HEK293T (cell line): Measurements from ENCODE around the gene FRRS1L.

Experiments
- CTCF ChIA-PET: fragments of 350-600 bp; formaldehyde crosslinking; extraction: SDS; loops from one replicate; lab custom pipeline; 2021; ENCODE audit warnings: antibody characterized with exemption, inconsistent platforms; lab: Yijun Ruan, JAX
- POLR2A ChIA-PET: fragments of 350-600 bp; formaldehyde crosslinking; extraction: SDS; loops from one replicate; lab custom pipeline; 2020; ENCODE audit warnings: antibody characterized with exemption, inconsistent platforms; lab: Yijun Ruan, JAX
- DNase-seq: peaks from one replicate; pipeline ENCODE4 v3.0.0; 2012; ENCODE audit warnings: mixed read lengths; ENCODE audit errors: extremely low spot score
- BHLHE40 ChIP-seq: fragments of 450-650 bp; IDR thresholded peaks from 2 replicates; pipeline ENCODE4 v1.6.1; 2016; ENCODE audit warnings: mild to moderate bottlenecking, moderate library complexity, borderline replicate concordance
- FOXK2 ChIP-seq: fragments of 450-650 bp; IDR thresholded peaks from 2 replicates; pipeline ENCODE4 v1.6.1; 2016; ENCODE audit warnings: mild to moderate bottlenecking
- HDGF ChIP-seq: fragments of 450-650 bp; IDR thresholded peaks from 2 replicates; pipeline ENCODE4 v1.6.1; 2017; ENCODE audit warnings: antibody characterized with exemption, borderline replicate concordance
- L3MBTL2 ChIP-seq: fragments of 450-650 bp; conservative IDR thresholded peaks from 2 replicates; pipeline ENCODE4 v1.6.1; 2016; ENCODE audit warnings: mild to moderate bottlenecking
- LEF1 ChIP-seq: fragments of 450-650 bp; IDR thresholded peaks from 2 replicates; pipeline ENCODE4 v1.6.1; 2017; ENCODE audit warnings: mild to moderate bottlenecking, borderline replicate concordance
- NFRKB ChIP-seq: fragments of 450-650 bp; IDR thresholded peaks from 2 replicates; pipeline ENCODE4 v1.6.1; 2016; ENCODE audit warnings: mild to moderate bottlenecking, moderate library complexity
- SP1 ChIP-seq: fragments of 450-650 bp; IDR thresholded peaks from 2 replicates; pipeline ENCODE4 v1.6.1; 2017
- SUZ12 ChIP-seq: fragments of 450-650 bp; IDR thresholded peaks from 2 replicates; pipeline ENCODE4 v1.6.1; 2016; ENCODE audit warnings: mild to moderate bottlenecking
- TARDBP ChIP-seq: fragments of 450-650 bp; IDR thresholded peaks from 2 replicates; pipeline ENCODE4 v1.6.1; 2016
- TF ChIP-seq, protein P1 (sequence below): fragments of 450-650 bp; IDR thresholded peaks from 2 replicates; pipeline ENCODE4 v1.6.1; 2016

Gene FRRS1L

GRCh38 chr9:109083141-109083540, 83.9 kb downstream of the FRRS1L start:
- CTCF ChIA-PET = no interaction called here
- no peak for DNase-seq
- no peak for TF ChIP-seq TARDBP
- no peak for TF ChIP-seq SUZ12
- no peak for TF ChIP-seq BHLHE40
- no peak for TF ChIP-seq NFRKB
- POLR2A ChIA-PET = no interaction called here

DNA sequence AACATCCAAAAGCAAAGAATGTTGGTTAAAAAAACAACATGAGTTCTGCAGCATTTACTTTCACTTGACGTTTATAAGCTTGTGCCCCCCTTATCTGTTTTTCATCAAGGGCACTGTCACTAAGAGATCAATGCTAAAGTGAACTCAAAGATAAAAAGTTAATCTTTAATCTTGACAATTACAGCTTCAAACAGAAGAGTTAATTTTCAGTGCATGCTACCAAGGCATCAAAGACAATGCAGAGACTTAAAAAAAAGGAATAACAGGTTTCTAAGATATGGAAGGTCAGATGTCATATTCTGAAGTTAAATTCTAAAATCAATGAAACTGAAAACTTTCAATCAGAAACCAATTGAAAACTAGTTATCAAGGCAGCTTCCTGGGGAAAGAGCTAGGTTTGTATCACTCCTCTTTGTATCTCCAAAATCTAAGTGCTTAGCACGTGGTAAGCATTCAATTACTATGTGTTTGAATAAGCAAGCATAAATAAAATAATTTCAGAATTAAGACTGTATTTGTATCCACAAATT, 84.9 kb downstream of the FRRS1L start:
- no peak for TF ChIP-seq TARDBP
- no peak for TF ChIP-seq NFRKB
- TF ChIP-seq FOXK2 = no peak
- TF ChIP-seq BHLHE40 = no peak
- no peak for TF ChIP-seq SP1
- no peak for TF ChIP-seq HDGF
- no peak for TF ChIP-seq LEF1
- no peak for TF ChIP-seq L3MBTL2
- TF ChIP-seq, protein P1, sequence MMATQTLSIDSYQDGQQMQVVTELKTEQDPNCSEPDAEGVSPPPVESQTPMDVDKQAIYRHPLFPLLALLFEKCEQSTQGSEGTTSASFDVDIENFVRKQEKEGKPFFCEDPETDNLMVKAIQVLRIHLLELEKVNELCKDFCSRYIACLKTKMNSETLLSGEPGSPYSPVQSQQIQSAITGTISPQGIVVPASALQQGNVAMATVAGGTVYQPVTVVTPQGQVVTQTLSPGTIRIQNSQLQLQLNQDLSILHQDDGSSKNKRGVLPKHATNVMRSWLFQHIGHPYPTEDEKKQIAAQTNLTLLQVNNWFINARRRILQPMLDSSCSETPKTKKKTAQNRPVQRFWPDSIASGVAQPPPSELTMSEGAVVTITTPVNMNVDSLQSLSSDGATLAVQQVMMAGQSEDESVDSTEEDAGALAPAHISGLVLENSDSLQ = no peak
- POLR2A ChIA-PET = no interaction called here
- CTCF ChIA-PET = interaction anchor here (0.9 kb wide), 1 partner anchor 10 kb away, joined by 3 read pairs; no protein-coding TSS in a partner anchor
- no peak for DNase-seq
